GM15510 (cell line): ENCODE measurements around the gene SCARF2.

ENCODE experiments used
- POLR2A ChIP-seq: IDR thresholded peaks from 3 replicates; pipeline ENCODE4 v1.6.1; 2011; ENCODE audit warnings: borderline replicate concordance; ENCODE audit not compliant: insufficient read length; ENCODE audit errors: extremely low read depth

Gene SCARF2

GRCh38 chr22:20437613-20438426, at the start of gene SCARF2:
TSS of gene SCARF2 (minus strand) at chr22:20437825. CDS start at chr22:20437754, 71 bp downstream.
- TF ChIP-seq POLR2A = no peak

GRCh38 chr22:20486229-20486628, 48.6 kb upstream of the SCARF2 start:
- no peak for TF ChIP-seq POLR2A

- TF ChIP-seq POLR2A = no peak
Observed at GRCh38 chr22:20484948-20485683, 47.5 kb upstream of the SCARF2 start.

GRCh38 chr22:20483771-20484170, 46.1 kb upstream of the SCARF2 start:
- no peak for TF ChIP-seq POLR2A

- TF ChIP-seq POLR2A = no peak
Observed at GRCh38 chr22:20479612-20480196, 42.1 kb upstream of the SCARF2 start.

GRCh38 chr22:20475115-20475436, 37.5 kb upstream of the SCARF2 start:
- TF ChIP-seq POLR2A = no peak

GRCh38 chr22:20472629-20473442, 35.2 kb upstream of the SCARF2 start:
- no peak for TF ChIP-seq POLR2A

GRCh38 chr22:20471126-20471833, 33.7 kb upstream of the SCARF2 start:
- no peak for TF ChIP-seq POLR2A

- TF ChIP-seq POLR2A = no peak
Observed at GRCh38 chr22:20469110-20469868, 31.7 kb upstream of the SCARF2 start.

- TF ChIP-seq POLR2A = no peak
Observed at GRCh38 chr22:20466659-20467379, 29.2 kb upstream of the SCARF2 start.

- no peak for TF ChIP-seq POLR2A
Observed at GRCh38 chr22:20465759-20466077, 28.1 kb upstream of the SCARF2 start.

GRCh38 chr22:20464912-20465758, 27.5 kb upstream of the SCARF2 start:
- TF ChIP-seq POLR2A = no peak
